Cardiac fibroblast (primary cell): ENCODE measurements around the gene JAZF1.

Source experiments
- DNase-seq, 2 donors: peaks; one replicate each; pipeline versions ENCODE4 v3.0.0 to v3.0.0-alpha.2; 2010; ENCODE audit warnings: low read depth in 2 of 2
- H3K4me3 ChIP-seq, 2 donors: replicated peaks in 1 of 2; 1 replicate in 1 of 2; 2 replicates in 1 of 2; pipeline ENCODE4 v1.5.1; 2011; ENCODE audit warnings: low read depth in 2 of 2, low read length in 2 of 2, mild to moderate bottlenecking in 2 of 2, moderate library complexity in 1 of 2
- TF ChIP-seq, protein P1 (sequence below): IDR thresholded peaks from one replicate; pipeline ENCODE4 v1.5.1; 2011; ENCODE audit warnings: low read depth, mild to moderate bottlenecking, low read length, inconsistent platforms

JAZF1 gene

DNA sequence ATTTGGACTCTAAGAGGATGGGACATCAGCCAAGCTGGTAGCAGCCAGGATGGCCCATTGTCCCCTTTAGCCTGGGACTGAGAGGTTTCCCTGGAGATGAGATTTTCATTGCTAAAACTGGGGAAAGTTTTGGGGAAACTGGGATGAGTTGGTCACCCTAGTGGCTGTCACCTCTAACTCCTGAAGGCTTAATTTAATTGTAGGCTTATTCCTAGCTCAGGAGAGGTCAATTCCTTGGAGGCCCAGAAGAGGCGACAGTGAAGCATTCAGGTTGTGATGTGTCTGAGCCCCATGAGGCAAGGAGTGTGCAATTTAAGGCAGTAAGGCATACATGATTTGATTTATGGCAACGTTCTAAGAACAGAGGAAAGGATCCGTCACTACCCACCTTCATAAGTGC lies 24.9 kb upstream of the JAZF1 start:
- no peak overlapping the region for H3K4me3 ChIP-seq
- TF ChIP-seq, protein P1, sequence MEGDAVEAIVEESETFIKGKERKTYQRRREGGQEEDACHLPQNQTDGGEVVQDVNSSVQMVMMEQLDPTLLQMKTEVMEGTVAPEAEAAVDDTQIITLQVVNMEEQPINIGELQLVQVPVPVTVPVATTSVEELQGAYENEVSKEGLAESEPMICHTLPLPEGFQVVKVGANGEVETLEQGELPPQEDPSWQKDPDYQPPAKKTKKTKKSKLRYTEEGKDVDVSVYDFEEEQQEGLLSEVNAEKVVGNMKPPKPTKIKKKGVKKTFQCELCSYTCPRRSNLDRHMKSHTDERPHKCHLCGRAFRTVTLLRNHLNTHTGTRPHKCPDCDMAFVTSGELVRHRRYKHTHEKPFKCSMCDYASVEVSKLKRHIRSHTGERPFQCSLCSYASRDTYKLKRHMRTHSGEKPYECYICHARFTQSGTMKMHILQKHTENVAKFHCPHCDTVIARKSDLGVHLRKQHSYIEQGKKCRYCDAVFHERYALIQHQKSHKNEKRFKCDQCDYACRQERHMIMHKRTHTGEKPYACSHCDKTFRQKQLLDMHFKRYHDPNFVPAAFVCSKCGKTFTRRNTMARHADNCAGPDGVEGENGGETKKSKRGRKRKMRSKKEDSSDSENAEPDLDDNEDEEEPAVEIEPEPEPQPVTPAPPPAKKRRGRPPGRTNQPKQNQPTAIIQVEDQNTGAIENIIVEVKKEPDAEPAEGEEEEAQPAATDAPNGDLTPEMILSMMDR = no peak
- no peak for DNase-seq

DNA sequence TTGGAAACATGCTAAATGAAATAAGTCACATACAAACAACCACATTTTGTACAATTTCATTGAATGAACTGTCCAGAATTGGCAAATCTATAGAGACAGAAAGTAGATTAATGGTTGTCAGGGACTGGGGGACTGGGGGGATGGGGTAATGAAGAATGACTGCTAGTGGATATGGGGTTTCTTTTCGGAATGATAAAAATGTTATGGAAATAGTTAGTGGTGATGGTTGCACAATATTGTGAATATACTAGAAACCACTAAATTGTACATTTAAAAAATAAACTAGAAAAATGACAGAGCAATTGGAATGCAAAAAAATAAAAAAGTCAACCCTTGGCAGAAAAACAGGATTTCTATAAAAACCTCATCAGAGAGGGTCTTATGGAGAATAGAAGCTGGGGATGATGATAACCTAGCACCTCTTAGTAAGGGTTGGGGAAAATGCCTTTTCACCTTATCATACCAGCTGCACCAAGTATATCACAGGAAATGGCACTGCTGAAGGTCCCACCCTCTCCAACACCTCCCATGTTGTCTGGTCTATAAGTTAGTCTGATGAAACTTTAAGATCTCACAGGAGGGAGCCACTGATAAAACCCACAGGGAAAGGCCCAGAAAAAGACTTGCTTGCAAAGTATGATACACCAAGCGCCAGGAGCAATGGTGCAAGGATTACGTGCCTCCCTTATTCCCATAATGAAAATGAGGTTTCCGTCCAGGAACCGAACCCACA lies 23.1 kb upstream of the JAZF1 start:
- TF ChIP-seq, protein P1 = no peak
- peak; percentile 5 to 27 for DNase-seq
- no peak overlapping the region for H3K4me3 ChIP-seq

GRCh38 chr7:28202222-28202621 lies 21.6 kb upstream of the JAZF1 start:
- DNase-seq = no peak
- TF ChIP-seq, protein P1 = no peak
- H3K4me3 ChIP-seq = no peak overlapping the region

- no peak for DNase-seq
- TF ChIP-seq, protein P1 = no peak
- H3K4me3 ChIP-seq = no peak overlapping the region
Observed at GRCh38 chr7:28201131-28201530, 20.5 kb upstream of the JAZF1 start.

DNA sequence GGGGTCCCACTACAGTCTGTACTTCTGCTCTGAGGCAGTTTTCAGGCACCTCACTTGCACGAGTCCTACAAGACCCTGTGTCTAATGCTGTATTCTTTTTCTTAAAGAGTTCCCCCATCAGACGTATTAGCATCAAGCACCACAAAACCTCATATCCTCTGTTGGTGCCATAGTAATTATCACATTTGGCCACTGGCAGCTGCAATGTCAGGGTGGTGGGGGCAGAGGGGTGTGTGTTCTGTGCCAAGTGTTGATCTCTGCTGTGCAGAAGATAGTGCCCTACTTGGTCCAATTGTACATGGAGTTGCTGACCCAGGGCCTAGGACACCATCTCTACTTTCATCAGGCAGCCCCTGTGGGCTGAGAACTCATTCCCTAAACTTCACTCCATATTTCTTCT lies 20.0 kb upstream of the JAZF1 start:
- TF ChIP-seq, protein P1 = no peak
- no peak for DNase-seq
- no peak overlapping the region for H3K4me3 ChIP-seq

GRCh38 chr7:28199021-28199510 lies 18.5 kb upstream of the JAZF1 start:
- no peak overlapping the region for H3K4me3 ChIP-seq
- DNase-seq = no peak
- TF ChIP-seq, protein P1 = no peak
